ENCODE results near the gene METTL25B. TPM values are rescaled to one million over a fixed set of nuclear protein-coding genes. Genes with fewer than 3 reads are reported as not detected.
A peak's percentile ranks its signal among the peaks of the same experiment; 100 is the strongest.

Gene METTL25B
- total and polyA plus RNA-seq, 4 donors, result 24.4 to 42.6 (median 31.6) TPM

- Histone ChIP-seq H3K9me3 (ENCODE audit: control insufficient read depth in 4 of 4, insufficient read depth in 3 of 4, low read length in 3 of 4) (no peaks in the 10 kb centered on the region), H3K9ac (ENCODE audit: insufficient read depth in 1 of 2, low read length in 2 of 2) (peak overlapping the region; percentile 37 to 65), H3K36me3 (ENCODE audit: control insufficient read depth in 4 of 4, insufficient read depth in 4 of 4, low read length in 4 of 4) (peaks cover 0 to 2% (median 0%) of the 10 kb centered on the region in 4 donors), H3K27ac (ENCODE audit: low read depth in 1 of 2, low read length in 1 of 2) (no peak overlapping the region), H3K27me3 (ENCODE audit: control insufficient read depth in 3 of 3, insufficient read depth in 3 of 3, low read length in 2 of 3) (no peaks in the 10 kb centered on the region), H3K4me3 (no peak overlapping the region), H3K4me1 (ENCODE audit: control insufficient read depth in 5 of 5, insufficient read depth in 5 of 5, low read length in 5 of 5) (peaks cover 0 to 49% (median 7%) of the 10 kb centered on the region in 5 donors)
- WGBS, 2 donors, result 76 to 81% methylated on average over 12 of the region's 12 CpGs
- DNase-seq (peak; percentile 16 to 48 (median 32)), ATAC-seq (ENCODE audit: insufficient read depth, low FRiP score) (no peak)
- TF ChIP-seq CTCF (IDR thresholded peaks at IDR 0.05; ENCODE audit: control extremely low read depth, extremely low read depth), result no peak
Observed at GRCh38 chr1:156693848-156694689, 34.2 kb upstream of the METTL25B start.

GRCh38 chr1:156694690-156694962 lies 33.6 kb upstream of the METTL25B start:
- H3K27me3 ChIP-seq (ENCODE audit: control insufficient read depth in 3 of 3, insufficient read depth in 3 of 3, low read length in 2 of 3), result no peaks in the 10 kb centered on the region
- H3K4me1 ChIP-seq (ENCODE audit: control insufficient read depth in 5 of 5, insufficient read depth in 5 of 5, low read length in 5 of 5), result peaks cover 0 to 43% (median 7%) of the 10 kb centered on the region in 5 donors
- peaks cover 0 to 2% (median 0%) of the 10 kb centered on the region in 4 donors for H3K36me3 ChIP-seq (ENCODE audit: control insufficient read depth in 4 of 4, insufficient read depth in 4 of 4, low read length in 4 of 4)
- H3K9ac ChIP-seq (ENCODE audit: insufficient read depth in 1 of 2, low read length in 2 of 2), result peak overlapping the region in 1 of 2 donors; percentile 65
- TF ChIP-seq CTCF (IDR thresholded peaks at IDR 0.05; ENCODE audit: control extremely low read depth, extremely low read depth), result no peak
- H3K9me3 ChIP-seq (ENCODE audit: control insufficient read depth in 4 of 4, insufficient read depth in 3 of 4, low read length in 3 of 4), result no peaks in the 10 kb centered on the region
- no peak for ATAC-seq (ENCODE audit: insufficient read depth, low FRiP score)
- H3K27ac ChIP-seq (ENCODE audit: low read depth in 1 of 2, low read length in 1 of 2), result no peak overlapping the region
- 92 to 95% methylated on average over 5 of the region's 5 CpGs for WGBS, 2 donors
- H3K4me3 ChIP-seq, result no peak overlapping the region
- no peak for DNase-seq

GRCh38 chr1:156696755-156697154 lies 31.5 kb upstream of the METTL25B start:
- Histone ChIP-seq H3K4me1 (ENCODE audit: control insufficient read depth in 5 of 5, insufficient read depth in 5 of 5, low read length in 5 of 5) (peaks cover 0 to 27% (median 4%) of the 10 kb centered on the region in 5 donors), H3K36me3 (ENCODE audit: control insufficient read depth in 4 of 4, insufficient read depth in 4 of 4, low read length in 4 of 4) (peaks cover 0 to 2% (median 0%) of the 10 kb centered on the region in 4 donors), H3K27ac (ENCODE audit: low read depth in 1 of 2, low read length in 1 of 2) (no peak overlapping the region), H3K27me3 (ENCODE audit: control insufficient read depth in 3 of 3, insufficient read depth in 3 of 3, low read length in 2 of 3) (no peaks in the 10 kb centered on the region), H3K9me3 (ENCODE audit: control insufficient read depth in 4 of 4, insufficient read depth in 3 of 4, low read length in 3 of 4) (no peaks in the 10 kb centered on the region), H3K9ac (ENCODE audit: insufficient read depth in 1 of 2, low read length in 2 of 2) (no peak overlapping the region), H3K4me3 (no peak overlapping the region)
- 86 to 93% methylated on average over 8 of the region's 8 CpGs for WGBS, 2 donors
- TF ChIP-seq CTCF (IDR thresholded peaks at IDR 0.05; ENCODE audit: control extremely low read depth, extremely low read depth), result no peak
- ATAC-seq (ENCODE audit: insufficient read depth, low FRiP score) (no peak), DNase-seq (no peak)

All from lung (tissue), 12 donors.